K562 (cell line): ENCODE measurements around the gene EPHA1. TPM values are rescaled to one million over a fixed set of nuclear protein-coding genes. Genes with fewer than 3 reads are reported as not detected.
A peak's percentile ranks its signal among the peaks of the same experiment; 100 is the strongest.

Experiments used
- ATAC-seq: fragments of 200-7000 bp; cut with Tn5 transposase; 3 replicates; pipeline ENCODE4 v1.9.1; 2020; ENCODE audit warnings: moderate library complexity
- BruUV-seq: library from RNA; stranded (reverse); fragments of 400-500 nt; replicated peaks from 2 replicates; lab custom pipeline; 2021; lab: Mats Ljungman, UMichigan
- CTCF ChIA-PET: fragments of 300-600 bp; formaldehyde crosslinking; extraction: SDS; loops from one replicate; lab custom pipeline; 2021; ENCODE audit warnings: low intra/inter-chr PET ratio; lab: Yijun Ruan, JAX
- POLR2A ChIA-PET: fragments of 300-600, 350-650 bp; sonication (Branson Sonifier 250); formaldehyde crosslinking; extraction: SDS; loops from one replicate; lab custom pipeline; 2021; ENCODE audit warnings: antibody characterized with exemption, inconsistent platforms; lab: Yijun Ruan, JAX
- DNase-seq, 4 experiments: peaks; one replicate each; pipeline versions ENCODE4 v3.0.0 to v3.0.0-alpha.2; 2011 to 2018; ENCODE audit warnings: low spot score in 3 of 4, mixed read lengths in 3 of 4; ENCODE audit errors: extremely low read depth in 1 of 4
- FAIRE-seq: peaks from 2 replicates; lab custom pipeline; 2011; peaks lifted over from hg19 to GRCh38; lab: Jason Lieb, UNC
- H2AFZ ChIP-seq: 2 replicates; pipeline ENCODE4 v1.6.0; 2011; ENCODE audit warnings: low read depth, low read length, control low read depth, inconsistent platforms
- H3K27ac ChIP-seq: fragments of 200-600 bp; 3 replicates; pipeline ENCODE4 v1.8.0; 2011; ENCODE audit warnings: low read depth, mild to moderate bottlenecking, control low read depth, inconsistent platforms, low read length, moderate library complexity, mixed read lengths; ENCODE audit errors: extremely low read depth
- H3K27me3 ChIP-seq, 2 experiments: fragments of 300-600 bp in 1 of 2; 2 replicates in 1 of 2; 3 replicates in 1 of 2; pipeline versions ENCODE4 v1.6.0 to v1.8.0; 2011; ENCODE audit warnings: inconsistent platforms in 2 of 2, low read length in 2 of 2, mild to moderate bottlenecking in 1 of 2, mixed read lengths in 1 of 2, moderate library complexity in 1 of 2; ENCODE audit not compliant: control insufficient read depth in 2 of 2, insufficient read depth in 2 of 2
- H3K36me3 ChIP-seq: fragments of 300-600 bp; 3 replicates; pipeline ENCODE4 v1.8.0; 2011; ENCODE audit warnings: mild to moderate bottlenecking, low read length, inconsistent platforms; ENCODE audit not compliant: control insufficient read depth, insufficient read depth
- H3K4me1 ChIP-seq, 2 experiments: fragments of 200-600 bp in 1 of 2; replicated peaks in 1 of 2; 2 replicates in 1 of 2; 3 replicates in 1 of 2; pipeline versions ENCODE4 v1.5.1 to v1.8.0; 2011; ENCODE audit warnings: inconsistent platforms in 2 of 2, low read length in 2 of 2, mild to moderate bottlenecking in 1 of 2, mixed read lengths in 1 of 2, moderate library complexity in 1 of 2; ENCODE audit not compliant: control insufficient read depth in 2 of 2, insufficient read depth in 2 of 2
- H3K4me2 ChIP-seq: 2 replicates; pipeline ENCODE4 v1.6.1; 2011; ENCODE audit warnings: low read length, control low read depth, inconsistent platforms, mixed read lengths; ENCODE audit not compliant: insufficient read depth
- H3K4me3 ChIP-seq: fragments of 200-600 bp; sonication (generic), shearing (Covaris generic); 2 replicates; pipeline ENCODE4 v1.5.1; 2016; ENCODE audit warnings: control low read depth, inconsistent platforms
- H3K79me2 ChIP-seq: fragments of 200-600 bp; 3 replicates; pipeline ENCODE4 v1.8.0; 2011; ENCODE audit warnings: low read length, inconsistent platforms; ENCODE audit not compliant: control insufficient read depth, insufficient read depth
- H3K9ac ChIP-seq, 2 experiments: 2 replicates each; pipeline versions ENCODE4 v1.6.0 to v1.6.1; 2011; ENCODE audit warnings: low read depth in 2 of 2, low read length in 2 of 2, control low read depth in 1 of 2, inconsistent platforms in 1 of 2, mild to moderate bottlenecking in 1 of 2, mixed read lengths in 1 of 2; ENCODE audit not compliant: insufficient read depth in 1 of 2
- H3K9me1 ChIP-seq: one replicate; pipeline ENCODE4 v1.6.0; 2011; ENCODE audit warnings: inconsistent platforms, mild to moderate bottlenecking, low read length, moderate library complexity; ENCODE audit not compliant: control insufficient read depth, insufficient read depth
- H3K9me3 ChIP-seq: replicated peaks from 2 replicates; pipeline ENCODE4 v1.5.1; 2011; ENCODE audit warnings: low read depth, low read length, inconsistent platforms; ENCODE audit not compliant: control insufficient read depth, insufficient read depth
- H4K20me1 ChIP-seq: replicated peaks from 2 replicates; pipeline ENCODE4 v1.6.1; 2011; ENCODE audit warnings: low read length, inconsistent platforms, mixed read lengths; ENCODE audit not compliant: control insufficient read depth, insufficient read depth
- CBFA2T3 ChIP-seq: fragments of 450-650 bp; IDR thresholded peaks from 2 replicates; pipeline ENCODE4 v1.6.1; 2017
- CBX5 ChIP-seq: IDR thresholded peaks from 2 replicates; pipeline ENCODE4 v1.6.1; 2014; ENCODE audit warnings: low read depth, borderline replicate concordance
- ETV6 ChIP-seq, 3 experiments: fragments of 150-350 bp in 1 of 3; sonication (generic) in 1 of 3; formaldehyde crosslinking in 1 of 3; IDR thresholded peaks; 2 replicates each; pipeline versions ENCODE4 v1.6.1 to v1.8.0; 2014 to 2022; ENCODE audit warnings: borderline replicate concordance in 2 of 3, low read depth in 2 of 3, antibody characterized with exemption in 1 of 3, low read length in 1 of 3, mild to moderate bottlenecking in 1 of 3, missing genetic modification reagents in 1 of 3
- MECOM ChIP-seq: fragments of 250-450 bp; sonication (Bioruptor Pico); IDR thresholded peaks from 2 replicates; pipeline ENCODE4 v1.8.0; 2022; ENCODE audit warnings: inconsistent platforms
- NCOA4 ChIP-seq: fragments of 450-650 bp; IDR thresholded peaks from 2 replicates; pipeline ENCODE4 v1.6.1; 2018; ENCODE audit warnings: mild to moderate bottlenecking; ENCODE audit not compliant: partially characterized antibody
- WGBS: fragments of 100-300 bp; shearing (Covaris generic); methylation state at CpG from one replicate; pipeline ENCODE4 v1.1.6; 2016; ENCODE audit warnings: low coverage, mixed read lengths; ENCODE audit not compliant: insufficient coverage; ENCODE audit errors: missing lambda C conversion rate; 5-methylcytosine and 5-hydroxymethylcytosine counted together
- in situ Hi-C: fragments of 300-500 bp; cut with MboI; formaldehyde crosslinking; loops from 4 replicates; pipeline ENCODE4 v1.15.0; 2018; ENCODE audit warnings: inconsistent platforms, mixed read lengths
- intact Hi-C: fragments of 100-400 bp; cut with micrococcal nuclease; formaldehyde crosslinking; loops from 2 replicates; pipeline ENCODE4 v1.14.2; 2022
- polyA plus RNA-seq, 8 experiments: library from polyadenylated mRNA; depleted of rRNA in 4 of 8; stranded (reverse) in 5 of 8; unstranded in 3 of 8; fragments of >200 nt; fragmentation: Nextera tagmentation in 2 of 8; fragmentation: Illumina TruSeq in 1 of 8; extraction: Ambion mirVana in 2 of 8; extraction: Trizol in 1 of 8; gene quantifications; 2 replicates each; pipeline versions ENCODE4 v1.2.1 to v1.2.3, GENCODE V29; 2011 to 2014; ENCODE audit warnings: inconsistent platforms in 1 of 8, missing spikeins in 1 of 8
- total RNA-seq, 7 experiments: library from RNA; depleted of rRNA in 6 of 7; stranded (reverse); fragments of >200 nt in 6 of 7; fragmentation: Illumina TruSeq in 2 of 7; extraction: Trizol in 2 of 7; gene quantifications; 2 replicates each; pipeline versions ENCODE4 v1.2.1 to v1.2.3, GENCODE V29; 2011 to 2021; ENCODE audit warnings: low replicate concordance in 1 of 7
- TF ChIP-seq, protein P1 (sequence below), 2 experiments: IDR thresholded peaks; 2 replicates each; pipeline ENCODE4 v1.6.1; 2011; ENCODE audit warnings: borderline replicate concordance in 1 of 2, control low read depth in 1 of 2, low read depth in 1 of 2, low read length in 1 of 2, mild to moderate bottlenecking in 1 of 2, mixed read lengths in 1 of 2, moderate library complexity in 1 of 2; ENCODE audit not compliant: insufficient read depth in 1 of 2, insufficient read length in 1 of 2, poor library complexity in 1 of 2, severe bottlenecking in 1 of 2; ENCODE audit errors: extremely low read depth in 1 of 2
- TF ChIP-seq, protein P2 (sequence below): fragments of 450-650 bp; formaldehyde crosslinking; IDR thresholded peaks from 2 replicates; pipeline ENCODE4 v1.4.0; 2022; ENCODE audit warnings: mild to moderate bottlenecking, moderate library complexity
- TF ChIP-seq, protein P3 (sequence below), 2 experiments: fragments of 250-450 bp in 1 of 2; fragments of 450-650 bp in 1 of 2; sonication (Bioruptor Pico) in 1 of 2; IDR thresholded peaks; 2 replicates each; pipeline versions ENCODE4 v1.6.1 to v1.8.0; 2016 to 2021; ENCODE audit warnings: mild to moderate bottlenecking in 2 of 2, moderate library complexity in 2 of 2, missing compliant biosample characterization in 1 of 2, missing genetic modification characterization in 1 of 2

EPHA1 gene
- total and polyA plus RNA-seq, 9 of the 15 experiments (the other 6 are each of a cell fraction or from before 2014, with no cell fraction given): 0.22 to 0.57 (median 0.32) TPM; not detected in 6

DNA sequence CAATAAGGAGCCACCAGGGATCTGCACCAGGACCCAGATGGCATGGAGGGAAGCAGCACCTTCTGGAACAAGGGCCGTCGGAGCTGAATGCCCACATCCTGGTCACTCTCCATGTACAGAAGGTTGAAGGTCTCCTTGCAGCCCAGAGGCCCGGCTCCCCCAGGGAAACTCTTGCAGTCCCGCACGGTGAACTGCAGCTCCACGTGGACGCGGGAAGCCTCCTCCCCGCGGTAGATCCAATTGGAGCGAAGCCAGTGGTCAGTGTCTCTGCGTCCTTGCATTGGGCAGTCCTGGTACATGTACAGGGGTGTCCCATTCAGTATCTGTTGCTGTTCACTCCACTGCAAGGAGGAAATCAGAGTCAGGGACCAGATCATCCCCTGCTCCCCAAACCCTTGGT is 7.4 kb downstream of the EPHA1 start:
- 0% methylated on average over 12 of the region's 12 CpGs for whole genome bisulfite sequencing
- in situ Hi-C loops: no loop called here
- no peak overlapping the region for H3K4me2 ChIP-seq
- no peak for ATAC-seq
- no peaks in the 10 kb centered on the region for H3K9me1 ChIP-seq
- BruUV-seq: no TSS peak
- H3K4me3 ChIP-seq: no peak overlapping the region
- TF ChIP-seq, protein P1, sequence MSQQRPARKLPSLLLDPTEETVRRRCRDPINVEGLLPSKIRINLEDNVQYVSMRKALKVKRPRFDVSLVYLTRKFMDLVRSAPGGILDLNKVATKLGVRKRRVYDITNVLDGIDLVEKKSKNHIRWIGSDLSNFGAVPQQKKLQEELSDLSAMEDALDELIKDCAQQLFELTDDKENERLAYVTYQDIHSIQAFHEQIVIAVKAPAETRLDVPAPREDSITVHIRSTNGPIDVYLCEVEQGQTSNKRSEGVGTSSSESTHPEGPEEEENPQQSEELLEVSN (IDR thresholded peaks at IDR 0.05; ENCODE audit: borderline replicate concordance in 1 of 2, extremely low read depth in 1 of 2, insufficient read depth in 1 of 2, insufficient read length in 1 of 2, low read depth in 1 of 2, low read length in 1 of 2, poor library complexity in 1 of 2, severe bottlenecking in 1 of 2): peak in 1 of 2 experiments; percentile 37
- TF ChIP-seq CBFA2T3: no peak
- TF ChIP-seq, all 486 proteins: peak for 1
- no peaks in the 10 kb centered on the region for H3K36me3 ChIP-seq
- H3K9ac ChIP-seq: no peak overlapping the region
- H3K9me3 ChIP-seq: no peaks in the 10 kb centered on the region
- no peaks in the 10 kb centered on the region for H3K79me2 ChIP-seq
- ChIA-PET CTCF (no interaction called here), POLR2A (interaction anchor here (0.6 to 10.7 kb wide), 3 partner anchors 9 to 449 kb away, joined by 5 to 131 read pairs (median 11); no protein-coding TSS in a partner anchor)
- peaks cover 0 to 12% of the 10 kb centered on the region in 2 experiments; a peak in 2 of 5 replicates for H3K4me1 ChIP-seq
- intact Hi-C loops: no loop called here
- FAIRE-seq (no peak), DNase-seq (no peak)
- H2AFZ ChIP-seq: no peak overlapping the region
- peaks cover 61 to 80% of the 10 kb centered on the region in 2 experiments for H3K27me3 ChIP-seq
- no peak overlapping the region for H3K27ac ChIP-seq
- H4K20me1 ChIP-seq: peaks cover 5% of the 10 kb centered on the region; the same call in 1 of the 2 replicates

DNA sequence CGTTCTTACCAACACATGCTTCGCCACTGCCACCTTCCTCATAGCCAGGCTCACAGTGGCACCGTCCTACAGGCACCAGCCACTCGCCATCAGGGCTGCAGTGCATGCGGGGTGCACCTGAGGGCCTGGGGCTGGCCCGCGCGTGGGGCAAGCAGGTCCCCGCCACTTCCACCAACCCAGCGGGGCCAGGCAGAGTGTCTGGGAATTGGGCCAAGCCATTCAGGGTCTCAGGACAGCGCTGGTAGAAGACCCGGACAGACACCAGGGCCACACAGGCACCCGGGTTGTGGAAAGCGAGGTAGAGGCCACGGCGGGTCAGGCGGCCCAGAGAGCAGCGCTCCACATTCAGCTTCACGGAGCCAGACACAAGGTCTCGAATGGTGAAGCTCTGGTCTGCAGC is 9.0 kb downstream of the EPHA1 start:
- intact Hi-C loops: no loop called here
- 20% methylated on average over 20 of the region's 20 CpGs for WGBS
- H2AFZ ChIP-seq: no peak overlapping the region
- no peak for ATAC-seq
- CTCF ChIA-PET: no interaction called here
- no peaks in the 10 kb centered on the region for H3K9me3 ChIP-seq
- no peak overlapping the region for H3K4me2 ChIP-seq
- TF ChIP-seq, protein P2, sequence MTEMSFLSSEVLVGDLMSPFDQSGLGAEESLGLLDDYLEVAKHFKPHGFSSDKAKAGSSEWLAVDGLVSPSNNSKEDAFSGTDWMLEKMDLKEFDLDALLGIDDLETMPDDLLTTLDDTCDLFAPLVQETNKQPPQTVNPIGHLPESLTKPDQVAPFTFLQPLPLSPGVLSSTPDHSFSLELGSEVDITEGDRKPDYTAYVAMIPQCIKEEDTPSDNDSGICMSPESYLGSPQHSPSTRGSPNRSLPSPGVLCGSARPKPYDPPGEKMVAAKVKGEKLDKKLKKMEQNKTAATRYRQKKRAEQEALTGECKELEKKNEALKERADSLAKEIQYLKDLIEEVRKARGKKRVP (CRISPR knock-in tag): no peak
- TF ChIP-seq CBX5 (no peak), NCOA4 (no peak), MECOM (CRISPR knock-in tag) (no peak), ETV6 (IDR thresholded peaks at IDR 0.05; ENCODE audit: borderline replicate concordance in 1 of 2, low read depth in 2 of 2, low read length in 1 of 2) (no peak), ETV6 (CRISPR knock-in tag; IDR thresholded peaks at IDR 0.05; ENCODE audit: borderline replicate concordance) (0 out of 2 replicates have a peak, but pooled peaks have one; percentile 33)
- TF ChIP-seq, protein P3, sequence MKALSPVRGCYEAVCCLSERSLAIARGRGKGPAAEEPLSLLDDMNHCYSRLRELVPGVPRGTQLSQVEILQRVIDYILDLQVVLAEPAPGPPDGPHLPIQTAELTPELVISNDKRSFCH (CRISPR knock-in tag; IDR thresholded peaks at IDR 0.05): no peak
- TF ChIP-seq, protein P3 (tag; IDR thresholded peaks at IDR 0.05): no peak
- TF ChIP-seq, all 486 proteins: peak for 1
- BruUV-seq: no TSS peak
- Histone ChIP-seq H3K4me3 (no peak overlapping the region), H3K4me1 (peaks cover 0 to 12% of the 10 kb centered on the region in 2 experiments; a peak in 2 of 5 replicates), H3K79me2 (no peaks in the 10 kb centered on the region), H4K20me1 (peaks cover 11% of the 10 kb centered on the region), H3K9me1 (no peaks in the 10 kb centered on the region), H3K36me3 (no peaks in the 10 kb centered on the region), H3K27ac (no peak overlapping the region), H3K27me3 (peaks cover 53 to 80% of the 10 kb centered on the region in 2 experiments), H3K9ac (peak overlapping the region in 1 of 2 experiments; percentile 31; a peak in 2 of 4 replicates)
- DNase-seq (no peak), FAIRE-seq (no peak)
- POLR2A ChIA-PET: interaction anchor here (0.9 to 10.7 kb wide), 2 partner anchors 8 to 9 kb away, joined by 3 to 131 read pairs; no protein-coding TSS in a partner anchor
- in situ Hi-C loops: no loop called here
